HK-2 (cell line): ENCODE measurements around the gene SRRM1.
"Not testable (repeated sequence)": the region's sequence is repeated elsewhere in the genome, so short reads cannot be mapped to it uniquely, and the experiment has no call there.

Source experiments
- DNase-seq: peaks from one replicate; pipeline ENCODE4 v3.0.0-alpha.2; 2018; ENCODE audit not compliant: unreplicated experiment

The SRRM1 gene

GRCh38 chr1:24717887-24718650 is 75.0 kb downstream of the SRRM1 start:
- DNase-seq = no peak

- DNase-seq = peak; percentile 29
Measured at GRCh38 chr1:24720152-24720551, 77.0 kb downstream of the SRRM1 start.

- no peak for DNase-seq
Measured at GRCh38 chr1:24721533-24721932, 78.4 kb downstream of the SRRM1 start.

GRCh38 chr1:24722073-24723035 is 79.3 kb downstream of the SRRM1 start:
- DNase-seq = not testable (repeated sequence)
